Breast epithelium (tissue), 3 donors: ENCODE measurements around the gene LBHD2.

Source experiments
- POLR2AphosphoS5 ChIP-seq, 3 donors: sonication (generic); formaldehyde crosslinking; IDR thresholded peaks; one replicate each; pipeline ENCODE4 v1.6.1; 2017; ENCODE audit warnings: antibody characterized with exemption in 3 of 3
- TF ChIP-seq, protein P1 (sequence below), 3 donors: fragments of 450-650 bp; IDR thresholded peaks; one replicate each; pipeline ENCODE4 v1.5.1; 2016 to 2017; ENCODE audit warnings: antibody characterized with exemption in 3 of 3, mild to moderate bottlenecking in 3 of 3, moderate library complexity in 3 of 3

DNA sequence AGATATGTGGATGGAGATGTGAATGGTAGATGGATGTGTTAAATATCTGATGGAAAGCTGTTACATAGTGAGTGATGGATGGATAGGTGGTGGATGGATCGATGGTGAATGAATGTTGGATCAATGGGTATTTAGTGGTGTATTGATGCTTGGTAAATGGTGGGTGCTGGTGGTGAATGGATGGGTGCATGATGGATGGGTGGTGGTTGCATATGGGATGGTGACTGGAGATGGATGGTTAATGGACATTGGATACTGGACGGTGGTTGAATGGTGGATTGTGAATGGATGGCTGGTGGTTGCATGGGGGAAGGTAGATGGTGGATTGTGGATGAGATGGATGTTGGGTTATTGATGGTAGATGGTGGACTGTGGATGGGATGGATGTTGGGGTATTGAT is 2.1 kb upstream of the LBHD2 start:
- TF ChIP-seq, protein P1, sequence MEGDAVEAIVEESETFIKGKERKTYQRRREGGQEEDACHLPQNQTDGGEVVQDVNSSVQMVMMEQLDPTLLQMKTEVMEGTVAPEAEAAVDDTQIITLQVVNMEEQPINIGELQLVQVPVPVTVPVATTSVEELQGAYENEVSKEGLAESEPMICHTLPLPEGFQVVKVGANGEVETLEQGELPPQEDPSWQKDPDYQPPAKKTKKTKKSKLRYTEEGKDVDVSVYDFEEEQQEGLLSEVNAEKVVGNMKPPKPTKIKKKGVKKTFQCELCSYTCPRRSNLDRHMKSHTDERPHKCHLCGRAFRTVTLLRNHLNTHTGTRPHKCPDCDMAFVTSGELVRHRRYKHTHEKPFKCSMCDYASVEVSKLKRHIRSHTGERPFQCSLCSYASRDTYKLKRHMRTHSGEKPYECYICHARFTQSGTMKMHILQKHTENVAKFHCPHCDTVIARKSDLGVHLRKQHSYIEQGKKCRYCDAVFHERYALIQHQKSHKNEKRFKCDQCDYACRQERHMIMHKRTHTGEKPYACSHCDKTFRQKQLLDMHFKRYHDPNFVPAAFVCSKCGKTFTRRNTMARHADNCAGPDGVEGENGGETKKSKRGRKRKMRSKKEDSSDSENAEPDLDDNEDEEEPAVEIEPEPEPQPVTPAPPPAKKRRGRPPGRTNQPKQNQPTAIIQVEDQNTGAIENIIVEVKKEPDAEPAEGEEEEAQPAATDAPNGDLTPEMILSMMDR (IDR thresholded peaks at IDR 0.05), result no peak
- TF ChIP-seq POLR2AphosphoS5 (IDR thresholded peaks at IDR 0.05), result no peak
